Embryonic facial prominence (tissue), 1 donor: ENCODE results near the gene FAM174A.
"Not testable (repeated sequence)": the region's sequence is repeated elsewhere in the genome, so short reads cannot be mapped to it uniquely, and the experiment has no call there.

Experiments
- DNase-seq: peaks from one replicate; pipeline ENCODE4 v3.0.0-alpha.2; 2016; ENCODE audit errors: extremely low spot score

The FAM174A gene

GRCh38 chr5:100575815-100576214 is 40.6 kb downstream of the FAM174A start:
- DNase-seq: no peak

DNA sequence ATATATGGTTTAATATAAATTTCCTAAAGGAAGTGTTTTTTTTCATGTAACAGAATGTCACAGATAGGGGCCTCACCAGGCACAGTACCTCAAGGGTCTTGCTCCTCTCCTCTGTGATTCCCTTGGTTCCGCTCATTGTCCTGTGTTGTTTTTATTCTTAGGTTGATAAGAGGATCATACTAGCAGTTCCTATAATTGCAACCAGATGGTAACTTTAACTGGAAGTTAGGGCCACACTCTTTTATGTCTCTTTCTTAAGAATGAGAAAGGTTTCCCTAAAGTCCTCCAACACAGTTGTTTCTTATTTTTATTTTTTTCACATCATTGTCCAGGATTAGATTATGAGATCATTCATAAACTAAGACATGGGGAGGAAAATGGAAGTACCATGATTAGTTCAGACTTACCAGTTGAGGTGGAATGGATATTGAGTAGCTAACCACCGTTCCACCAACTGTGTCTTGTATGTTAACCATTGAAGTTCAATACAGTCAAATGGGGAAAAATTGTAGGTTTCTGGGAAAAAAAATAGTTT is 41.1 kb downstream of the FAM174A start:
- no peak for DNase-seq

DNA sequence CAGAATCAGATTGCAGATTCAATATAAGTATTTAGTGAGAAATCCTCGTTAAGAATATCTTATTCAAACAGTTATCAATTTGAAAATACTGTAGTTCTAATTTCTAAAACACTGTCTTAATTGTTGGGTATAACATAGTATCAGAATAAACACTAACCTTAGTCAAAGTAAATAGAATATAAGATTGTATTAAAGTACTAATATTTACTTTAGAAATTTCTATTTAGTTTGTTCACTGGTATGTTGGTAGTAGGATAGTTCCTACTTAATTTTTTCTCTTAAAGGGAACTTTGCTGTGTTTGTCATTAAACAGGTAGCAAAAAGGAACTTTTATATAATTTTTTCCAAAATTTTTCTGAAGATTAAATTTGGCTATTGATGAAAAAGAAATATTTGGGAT is 42.3 kb downstream of the FAM174A start:
- DNase-seq: no peak

DNA sequence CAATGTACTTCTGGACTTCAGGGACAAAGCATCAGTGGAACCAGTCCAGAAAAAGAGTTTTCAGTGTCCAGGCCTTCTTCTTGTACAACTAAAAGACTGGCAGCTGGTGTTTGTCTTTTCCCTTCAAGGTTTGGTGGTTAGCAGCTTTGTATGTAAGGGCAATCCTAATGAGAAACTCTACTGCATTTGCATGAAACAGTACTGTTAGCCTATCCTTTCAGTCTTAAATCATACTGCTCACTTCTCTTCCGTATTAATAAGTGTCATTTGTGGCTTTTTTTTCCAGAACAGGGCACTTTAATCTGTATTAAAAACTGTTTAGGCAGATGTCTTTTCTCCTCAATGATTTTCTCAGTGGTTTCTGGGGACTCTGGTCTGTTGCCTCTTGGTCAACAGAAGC is 48.9 kb downstream of the FAM174A start:
- no peak for DNase-seq

DNA sequence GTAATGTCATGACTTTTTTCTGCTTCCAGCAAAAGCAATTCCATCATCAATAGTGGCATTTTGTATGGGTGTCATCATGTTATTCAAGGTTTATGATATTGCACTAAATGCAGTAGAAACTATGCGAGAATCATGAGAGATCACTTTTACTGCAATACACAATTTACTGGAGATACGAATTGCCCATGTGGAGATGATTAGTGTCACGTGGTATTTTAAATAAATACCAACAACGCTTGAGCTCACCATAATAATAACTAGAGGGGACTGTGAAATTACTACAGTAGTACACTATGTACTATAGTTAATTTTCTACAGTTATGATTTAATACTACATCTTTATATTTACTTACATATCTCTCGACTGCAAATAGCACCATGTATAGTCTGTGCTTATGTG is 49.7 kb downstream of the FAM174A start:
- no peak for DNase-seq

GRCh38 chr5:100590867-100591266 is 55.7 kb downstream of the FAM174A start:
- DNase-seq: no peak

DNA sequence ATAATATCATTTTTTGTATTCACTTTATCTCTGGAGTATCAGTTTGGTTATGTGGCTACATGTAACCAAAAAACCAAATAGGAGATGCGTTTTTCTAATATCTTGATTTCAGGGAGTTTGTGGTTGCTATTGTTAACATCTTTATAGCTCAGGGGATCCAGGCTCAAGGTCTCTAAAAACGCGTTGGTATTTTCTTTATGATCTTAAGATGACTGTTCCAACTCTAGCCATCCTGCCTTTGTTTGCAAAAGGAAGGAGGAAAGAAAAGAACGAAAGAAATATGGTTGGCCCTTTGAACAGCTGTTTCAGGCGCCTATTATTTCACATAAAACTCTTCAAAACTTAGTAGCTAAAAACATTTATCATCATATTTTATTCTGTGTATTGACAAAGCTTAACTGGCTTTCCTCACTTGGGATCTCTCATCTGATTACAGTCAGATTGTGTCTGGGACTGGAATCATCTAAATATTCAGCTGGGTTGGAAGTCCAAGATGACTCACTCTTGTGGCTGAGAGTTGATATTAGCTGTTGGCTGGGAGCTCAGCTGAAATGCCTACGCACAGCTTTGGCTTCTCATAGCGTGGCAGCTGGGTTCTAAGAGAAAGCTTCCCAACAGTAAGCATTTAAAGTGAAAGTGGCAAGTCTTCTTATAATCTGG is 60.1 kb downstream of the FAM174A start:
- no peak for DNase-seq

DNA sequence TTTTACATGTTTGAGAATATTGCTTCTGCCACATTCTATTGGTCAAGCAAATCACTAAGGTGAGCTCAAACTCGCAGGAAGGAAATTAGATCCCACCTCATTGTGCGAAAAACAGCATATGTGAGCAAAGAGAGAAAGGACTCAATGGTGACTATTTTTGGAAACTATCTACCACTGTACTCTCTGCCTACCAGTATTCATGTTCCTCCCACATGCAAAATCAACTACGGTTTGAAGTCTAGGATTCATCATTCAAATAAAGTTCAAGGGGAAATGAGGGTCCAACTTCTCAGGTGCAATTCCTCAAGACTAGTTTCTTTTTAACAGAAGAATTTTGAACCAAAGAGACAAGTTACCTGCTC is 60.6 kb downstream of the FAM174A start:
- DNase-seq: no peak

- DNase-seq: no peak
Measured at GRCh38 chr5:100598446-100598845, 63.3 kb downstream of the FAM174A start.

DNA sequence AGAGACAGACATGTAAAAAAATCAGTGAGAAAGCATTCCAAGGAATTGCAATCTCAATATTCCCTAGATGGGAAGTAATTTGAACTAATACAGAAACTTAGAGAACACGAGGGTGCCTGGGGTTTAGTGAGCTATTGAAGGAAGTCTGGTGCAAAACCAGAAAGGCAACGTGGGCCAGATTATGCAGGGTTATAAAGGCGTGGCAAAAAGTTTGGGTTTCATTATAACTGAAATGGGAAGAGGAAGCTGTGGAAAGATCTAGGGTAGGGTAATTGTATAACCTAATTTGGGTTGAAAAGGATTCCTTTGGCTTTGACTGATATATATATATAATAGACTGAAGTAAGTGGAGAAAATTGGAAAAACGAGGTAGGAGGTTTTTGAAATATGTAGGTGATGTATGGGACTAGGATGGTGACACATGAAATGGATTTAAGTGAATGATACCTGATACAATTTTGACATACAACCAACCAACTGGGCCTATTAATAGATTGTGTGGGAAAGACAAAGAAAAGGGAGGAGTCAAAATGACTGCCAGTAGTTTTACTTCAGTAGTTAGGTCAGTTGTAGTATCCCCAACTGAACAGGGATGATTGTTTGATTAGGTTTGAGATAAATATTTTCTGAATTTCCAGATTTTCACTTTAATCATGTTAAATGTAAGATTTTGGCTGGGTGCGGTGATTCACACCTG is 65.3 kb downstream of the FAM174A start:
- DNase-seq: no peak

GRCh38 chr5:100603141-100603540 is 68.0 kb downstream of the FAM174A start:
- DNase-seq: no peak

DNA sequence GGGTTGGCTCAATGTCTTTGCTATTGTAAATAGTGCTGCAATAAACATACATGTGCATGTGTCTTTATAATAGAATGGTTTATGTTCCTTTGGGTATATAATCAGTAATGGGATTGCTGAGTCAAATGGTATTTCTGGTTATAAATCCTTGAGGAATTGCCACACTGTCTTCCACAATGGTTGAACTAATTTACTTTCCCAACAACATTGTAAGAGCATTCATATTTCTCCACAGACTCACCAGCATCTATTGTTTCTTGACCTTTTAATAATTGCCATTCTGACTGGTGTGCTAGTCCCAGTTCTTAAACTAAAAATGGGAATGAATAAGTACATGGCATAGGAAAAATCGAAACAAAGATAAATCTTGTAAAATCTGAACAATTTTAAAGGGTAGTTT is 68.8 kb downstream of the FAM174A start:
- DNase-seq: not testable (repeated sequence)

GRCh38 chr5:100609594-100609993 is 74.4 kb downstream of the FAM174A start:
- no peak for DNase-seq

DNA sequence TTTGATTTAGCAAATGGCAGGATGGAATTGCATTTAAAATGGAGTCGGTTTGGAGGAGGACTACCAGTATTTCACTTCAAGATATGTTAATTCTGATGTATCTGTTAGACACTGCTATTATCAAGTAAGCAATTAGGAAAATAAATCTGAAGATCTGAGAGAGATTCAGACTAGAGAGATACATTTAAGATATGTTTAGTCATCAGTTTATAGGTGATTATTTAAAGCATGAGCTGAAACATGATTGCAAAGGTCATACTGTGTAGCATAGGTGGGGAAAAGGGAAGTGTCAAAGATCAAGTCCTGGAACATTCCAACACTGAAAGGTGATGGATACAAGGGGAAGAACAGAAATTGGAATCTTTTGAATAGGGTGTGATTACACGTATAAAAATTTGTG is 79.1 kb downstream of the FAM174A start:
- no peak for DNase-seq

DNA sequence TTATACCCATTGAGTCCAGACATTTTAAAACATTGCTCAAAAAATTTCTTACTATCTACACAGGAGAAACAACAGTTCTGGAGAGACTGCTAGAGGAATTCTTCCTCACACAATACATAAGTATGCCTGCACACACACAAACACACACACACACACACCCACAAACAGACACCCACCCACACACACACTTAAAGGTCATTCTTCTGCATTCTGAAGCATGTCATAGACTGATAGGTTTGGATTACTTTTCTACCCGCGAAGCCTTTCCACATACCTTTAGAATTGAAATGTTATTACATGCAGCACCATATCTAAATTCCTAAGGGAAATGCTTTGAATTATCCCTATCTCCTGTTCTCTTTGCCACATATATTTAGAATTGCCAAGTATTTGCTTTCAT is 80.2 kb downstream of the FAM174A start:
- no peak for DNase-seq

DNA sequence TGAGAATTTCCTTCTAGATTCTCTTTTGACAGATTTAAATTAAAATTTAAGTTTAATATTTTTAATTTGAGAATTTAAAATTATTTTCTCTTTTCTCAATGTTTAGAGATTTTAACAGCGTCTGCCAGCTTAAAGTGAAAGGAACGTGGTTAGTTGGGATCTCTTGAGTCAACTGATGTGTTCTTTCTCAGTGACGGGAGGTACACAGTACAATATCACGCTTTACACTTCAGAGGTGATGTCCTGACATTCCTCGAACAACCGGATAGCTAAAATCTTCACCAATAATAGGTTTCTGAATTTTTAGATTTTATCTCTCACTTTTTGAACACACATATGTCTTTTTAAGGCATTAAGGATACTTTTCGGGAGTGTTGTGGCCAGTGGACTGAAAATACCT is 81.1 kb downstream of the FAM174A start:
- DNase-seq: no peak

GRCh38 chr5:100616981-100617380 is 81.8 kb downstream of the FAM174A start:
- no peak for DNase-seq

DNA sequence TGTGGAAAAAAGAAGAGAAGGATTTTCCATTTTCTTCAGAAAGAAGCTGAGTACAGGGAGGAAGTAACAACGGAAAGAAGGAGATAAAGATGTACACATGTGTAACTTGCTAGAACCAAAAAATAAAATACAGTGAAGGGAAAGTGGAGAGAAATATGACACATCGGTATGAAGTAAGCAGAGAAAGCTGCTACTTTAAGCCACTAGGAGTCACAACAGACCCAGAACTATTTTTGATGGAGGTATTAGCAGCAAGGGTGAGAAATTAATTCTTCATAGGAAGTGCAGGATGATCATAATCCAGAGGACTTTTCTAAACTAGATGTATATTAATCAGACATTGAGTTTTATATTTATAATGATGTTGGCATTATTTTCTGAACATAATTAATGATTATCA is 88.5 kb downstream of the FAM174A start:
- no peak for DNase-seq

DNA sequence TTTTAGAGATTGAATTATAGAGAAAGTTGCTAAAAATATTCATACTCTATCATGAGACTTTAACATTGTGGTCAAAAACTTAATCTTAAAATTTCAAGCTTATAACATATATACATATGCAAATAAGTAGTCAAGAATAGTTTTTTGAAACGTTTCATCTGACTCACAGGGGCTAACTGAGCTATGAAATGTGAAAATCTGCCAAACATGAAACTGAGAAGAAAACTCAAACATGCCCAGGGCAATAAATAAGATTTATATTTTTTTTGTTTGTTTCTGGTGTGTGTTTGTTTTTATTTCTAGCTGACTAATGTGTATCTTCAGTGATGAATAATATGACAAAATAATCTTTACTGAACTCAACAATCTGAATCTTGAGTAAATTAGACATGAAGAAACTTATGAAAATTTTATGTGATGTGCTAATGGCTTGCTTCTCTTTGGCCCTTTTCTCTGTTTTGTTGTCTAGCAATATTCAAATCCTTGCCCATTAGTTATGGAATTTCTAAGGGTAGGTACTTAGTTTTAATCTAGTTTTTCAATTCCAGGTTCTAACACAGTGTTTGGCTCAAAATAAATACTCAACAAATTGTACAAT is 99.9 kb downstream of the FAM174A start:
- DNase-seq: no peak
